GM12891 (cell line): ENCODE data around the gene KIAA0825.

Experiments used
- POLR2A ChIP-seq: IDR thresholded peaks from 2 replicates; pipeline ENCODE4 v1.6.1; 2011; ENCODE audit warnings: low read depth, low read length, control low read depth
- POLR2AphosphoS5 ChIP-seq: IDR thresholded peaks from 2 replicates; pipeline ENCODE4 v1.6.1; 2011; ENCODE audit warnings: low read depth, low read length, control low read depth
- SPI1 ChIP-seq: IDR thresholded peaks from 2 replicates; pipeline ENCODE4 v1.6.1; 2011; ENCODE audit warnings: low read depth, low read length, control low read depth
- TAF1 ChIP-seq: IDR thresholded peaks from 2 replicates; pipeline ENCODE4 v1.6.1; 2011; ENCODE audit warnings: low read depth, low read length, control low read depth

GRCh38 chr5:94209774-94210355 lies 408.5 kb downstream of the KIAA0825 start:
- no peak for TF ChIP-seq POLR2AphosphoS5
- no peak for TF ChIP-seq POLR2A
- TF ChIP-seq TAF1: no peak
- no peak for TF ChIP-seq SPI1
